COR-L47 (cell line): ENCODE data around the gene HIVEP3.
"Not testable (repeated sequence)": the region's sequence is repeated elsewhere in the genome, so short reads cannot be mapped to it uniquely, and the experiment has no call there.

Experiments
- DNase-seq: peaks from one replicate; lab custom pipeline; 2025; lab: John Stamatoyannopoulos, UW

HIVEP3 gene

DNA sequence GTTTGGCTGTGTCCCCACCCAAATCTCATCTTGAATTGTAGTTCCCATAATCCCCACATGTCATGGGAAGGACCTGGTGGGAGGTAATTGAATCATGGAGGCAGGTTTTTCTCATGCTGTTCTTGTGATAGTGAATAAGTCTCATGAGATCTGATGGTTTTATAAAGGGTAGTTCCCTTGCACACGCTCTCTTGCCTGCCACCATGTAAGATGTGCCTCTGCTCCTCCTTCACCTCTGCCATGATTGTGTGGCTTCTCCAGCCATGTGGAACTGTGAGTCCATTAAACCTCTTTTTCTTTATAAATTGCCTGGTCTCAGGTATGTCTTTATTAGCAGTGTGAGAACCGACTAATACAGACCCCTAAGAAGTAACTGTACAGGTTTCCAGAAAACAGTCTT lies 2.5 kb upstream of the HIVEP3 start:
- not testable (repeated sequence) for DNase-seq

DNA sequence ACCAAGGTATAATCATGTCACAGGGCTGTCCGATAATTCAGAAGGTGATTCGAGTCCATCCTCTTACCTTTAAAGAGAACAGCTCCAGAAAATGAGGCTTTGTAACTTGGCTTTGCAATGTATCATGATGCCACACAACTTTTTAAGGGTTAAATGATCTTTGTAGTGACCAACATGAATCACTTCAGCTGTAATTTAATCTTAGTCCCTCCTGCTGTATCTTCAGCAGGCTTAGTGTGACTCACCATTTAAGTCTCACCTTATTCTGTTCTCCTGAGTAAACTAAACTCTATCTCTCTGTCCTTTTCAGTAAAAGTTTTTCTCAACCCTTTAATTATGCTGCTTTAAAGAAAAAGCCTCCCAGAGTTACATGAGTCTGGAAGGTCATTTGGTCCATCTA lies 1.9 kb upstream of the HIVEP3 start:
- DNase-seq: no peak

DNA sequence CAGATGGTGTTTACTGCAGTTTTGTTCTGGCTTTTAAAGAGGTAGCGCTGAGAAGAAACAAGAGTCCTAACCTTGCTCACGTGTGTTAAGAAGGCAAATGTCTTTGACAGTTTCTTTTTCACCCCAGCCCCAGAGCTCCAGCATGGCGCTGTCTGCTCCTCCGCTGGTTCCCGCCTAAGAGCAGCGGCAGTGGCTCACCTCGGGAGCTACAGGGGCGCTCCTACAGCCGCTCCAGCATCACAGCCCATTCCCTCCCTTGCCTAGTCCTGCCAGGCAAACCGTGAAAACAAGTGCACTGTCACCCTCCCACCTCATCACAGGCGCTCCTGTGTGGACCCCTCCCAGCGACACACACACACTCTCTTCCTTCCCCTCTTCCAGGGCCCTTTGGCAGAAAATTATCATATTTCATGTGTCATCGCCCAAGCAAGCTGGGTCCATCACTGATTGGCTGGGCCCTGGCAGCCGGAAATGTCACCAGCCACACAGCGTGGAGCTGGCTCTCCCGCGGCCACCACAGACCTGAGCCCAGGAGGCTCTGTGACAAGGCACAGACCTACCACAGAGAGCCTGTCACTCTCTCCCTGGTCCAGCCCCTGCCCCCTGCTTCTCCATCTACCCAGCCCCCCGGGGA lies 1.2 kb upstream of the HIVEP3 start:
- peak; percentile 96 for DNase-seq

DNA sequence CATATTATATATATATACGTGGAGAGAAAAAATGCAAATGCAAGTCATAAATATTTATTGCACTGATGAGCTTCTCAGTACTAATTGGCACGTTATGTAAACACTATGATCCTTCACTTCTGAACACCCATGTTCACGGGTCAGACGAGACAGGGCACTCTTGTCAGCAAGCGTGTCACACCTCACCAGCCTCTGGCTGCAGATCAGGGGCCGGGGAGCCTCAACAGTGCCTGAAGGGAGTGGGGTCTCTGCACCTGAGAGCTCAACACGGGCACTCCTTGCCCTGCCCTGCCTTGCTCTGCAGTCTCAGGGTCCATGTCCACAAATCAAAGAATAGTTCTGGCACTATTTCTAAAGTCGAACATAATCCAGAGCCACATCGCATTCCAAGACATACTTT lies 409 bp upstream of the HIVEP3 start:
- no peak for DNase-seq

GRCh38 chr1:41917835-41918449 lies 780 bp downstream of the HIVEP3 start:
- peak; percentile 46 for DNase-seq

GRCh38 chr1:41917076-41917475 lies 1.6 kb downstream of the HIVEP3 start:
- DNase-seq: no peak

- DNase-seq: peak; percentile 55
Measured at GRCh38 chr1:41915786-41916571, 2.7 kb downstream of the HIVEP3 start.

- DNase-seq: no peak
Measured at GRCh38 chr1:41914516-41914915, 4.2 kb downstream of the HIVEP3 start.

- DNase-seq: no peak
Measured at GRCh38 chr1:41913014-41913413, 5.7 kb downstream of the HIVEP3 start.

DNA sequence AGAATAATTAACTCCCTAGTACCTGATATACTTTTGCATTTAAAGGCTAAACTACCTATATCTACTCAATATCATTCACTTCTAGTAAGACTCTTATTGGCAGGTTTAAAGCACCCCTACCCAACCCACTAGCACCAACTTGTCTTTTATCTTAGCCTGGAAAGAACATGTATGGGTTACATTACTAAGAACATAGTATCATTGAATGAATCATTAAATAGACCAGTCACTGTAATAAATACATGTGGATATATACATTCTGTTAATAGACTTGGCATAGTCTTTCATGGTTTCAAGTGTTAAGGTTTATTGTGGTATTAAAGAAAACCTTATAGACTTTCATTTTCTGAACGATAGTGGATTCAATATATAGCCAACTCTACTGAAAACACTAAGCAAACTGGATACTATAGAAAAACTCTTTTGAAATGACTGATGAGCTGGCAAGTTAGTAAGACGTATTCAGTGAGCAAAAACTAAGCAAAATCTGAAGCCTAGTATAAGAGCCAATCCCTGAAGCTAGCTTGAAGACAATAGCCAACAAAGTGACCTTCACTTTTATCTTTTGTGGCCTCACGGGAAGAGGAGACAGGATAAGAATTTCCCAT lies 10.3 kb downstream of the HIVEP3 start:
- DNase-seq: no peak

DNA sequence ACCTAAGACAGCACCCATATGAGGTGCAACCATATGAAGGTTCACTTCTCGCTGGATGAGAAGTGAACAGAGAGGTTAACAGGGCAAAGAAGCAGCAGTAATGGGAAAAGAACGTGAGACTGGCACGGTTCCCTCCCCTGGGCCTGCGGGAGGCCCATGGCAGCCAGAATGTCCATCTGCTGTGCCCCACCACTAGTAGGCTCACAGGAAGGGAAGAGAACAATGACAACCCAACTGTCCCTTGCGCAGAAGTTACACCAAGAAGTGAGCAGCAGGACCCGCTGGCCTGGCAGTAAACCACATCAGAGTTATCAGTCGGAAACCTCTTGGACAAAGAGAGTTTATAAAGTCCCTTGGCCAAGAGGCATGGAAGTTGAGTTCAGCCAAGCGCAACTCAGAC lies 11.3 kb downstream of the HIVEP3 start:
- DNase-seq: no peak

DNA sequence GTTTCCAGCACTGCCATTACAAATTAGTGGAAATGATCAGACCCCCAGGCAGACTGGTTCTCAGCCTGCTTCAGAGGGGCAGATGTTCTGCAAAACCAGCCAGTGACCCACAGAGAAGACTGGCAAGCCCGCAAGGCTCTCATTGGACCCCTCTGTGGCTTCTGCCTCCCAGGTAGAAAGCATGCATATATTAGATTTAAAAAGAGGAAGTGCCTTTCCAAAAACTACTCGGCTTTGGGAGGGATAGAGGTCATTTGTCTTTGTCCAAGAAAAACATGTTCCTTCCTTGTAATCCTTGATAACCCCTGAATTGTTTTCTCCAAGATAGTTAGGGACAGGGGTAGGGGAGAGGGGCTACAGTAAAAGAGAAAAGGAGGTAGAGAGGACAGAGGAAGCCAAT lies 11.8 kb downstream of the HIVEP3 start:
- DNase-seq: no peak

DNA sequence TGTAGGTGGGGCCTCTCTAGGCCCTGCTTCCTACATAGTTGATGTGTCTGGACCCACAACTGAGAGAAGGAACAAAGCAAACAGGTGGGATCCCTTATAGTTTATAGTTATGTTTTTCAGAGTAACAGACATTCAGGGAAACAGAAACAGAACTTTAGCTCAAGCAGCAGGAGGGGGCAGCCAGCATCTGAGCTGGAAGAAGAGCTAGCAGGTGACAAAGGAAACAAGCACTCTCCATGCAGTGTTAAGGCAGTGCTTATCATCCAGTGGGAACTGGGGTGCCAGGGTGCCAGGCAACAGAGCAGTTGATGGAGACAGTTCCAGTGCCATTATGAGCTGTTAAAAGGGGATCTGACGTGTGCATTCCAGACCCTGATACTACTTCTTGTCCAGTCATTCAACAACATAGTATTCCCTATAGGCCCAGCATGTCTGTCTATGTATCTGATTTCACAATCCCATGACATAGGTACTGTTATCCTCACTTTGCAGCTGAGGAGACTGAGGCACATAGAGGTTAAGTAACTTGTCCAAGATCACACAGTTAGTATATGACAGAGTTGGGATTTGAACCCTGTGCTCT lies 13.5 kb downstream of the HIVEP3 start:
- DNase-seq: no peak

GRCh38 chr1:41902664-41903063 lies 16.1 kb downstream of the HIVEP3 start:
- DNase-seq: no peak

- no peak for DNase-seq
Measured at GRCh38 chr1:41902159-41902577, 16.6 kb downstream of the HIVEP3 start.

DNA sequence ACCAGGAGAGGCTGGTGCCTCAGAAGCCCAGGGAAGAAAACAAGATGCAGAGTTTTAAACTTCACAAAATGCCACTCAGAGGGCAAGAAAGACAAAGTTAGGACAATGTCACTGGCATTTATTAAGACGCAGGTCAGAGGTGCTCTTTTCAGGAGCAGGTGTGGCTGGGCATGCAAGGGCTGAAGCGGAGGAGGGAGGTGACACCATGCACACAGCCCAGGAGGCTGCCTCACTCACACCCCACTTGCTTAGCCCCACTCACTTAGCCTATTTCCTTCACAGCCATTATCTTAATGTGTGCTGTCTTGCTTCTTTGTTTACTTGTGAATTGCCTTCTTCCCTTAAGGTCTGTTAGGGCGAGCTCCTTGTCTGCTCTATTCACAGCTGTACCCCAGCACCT lies 17.2 kb downstream of the HIVEP3 start:
- no peak for DNase-seq

DNA sequence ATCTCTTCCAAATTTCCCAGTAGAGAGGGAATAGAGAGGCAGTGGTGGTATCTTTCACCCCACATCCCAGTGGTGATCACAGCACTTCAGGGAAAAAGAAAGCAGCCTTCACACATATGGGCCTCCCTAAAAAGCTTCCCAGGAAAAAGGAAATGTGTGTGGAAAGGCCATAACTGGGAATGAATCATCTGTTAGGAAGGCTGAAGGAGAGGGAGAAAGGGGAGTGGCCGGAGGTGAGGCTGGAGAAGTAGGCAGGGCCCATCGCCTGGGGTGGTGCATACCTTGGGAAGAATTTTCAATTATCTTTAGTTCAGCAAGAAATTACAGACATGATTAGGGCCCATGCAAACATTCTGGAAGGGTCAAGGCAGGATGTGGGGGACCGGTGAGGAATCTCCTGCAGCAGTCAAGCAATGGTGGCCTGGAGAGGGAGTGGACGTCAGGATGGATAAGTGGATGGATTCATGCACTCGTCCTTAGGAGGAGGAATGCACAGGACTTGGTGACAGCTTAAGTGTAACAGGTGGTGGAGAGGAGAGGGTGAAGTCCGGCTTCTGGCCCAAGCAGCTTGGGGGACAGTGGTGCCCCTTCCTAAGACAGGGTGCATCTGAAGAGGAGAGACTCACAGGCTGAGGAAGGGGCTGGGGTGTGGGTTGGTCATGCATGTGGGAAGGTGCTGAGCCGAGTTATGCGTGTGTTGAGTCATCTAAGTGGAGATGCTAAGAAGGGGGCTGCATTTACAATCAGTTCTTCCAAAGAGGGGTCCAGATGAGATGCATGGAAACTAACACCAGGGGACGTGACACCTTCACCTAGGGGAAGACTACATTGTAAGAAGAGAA lies 17.9 kb downstream of the HIVEP3 start:
- DNase-seq: no peak

DNA sequence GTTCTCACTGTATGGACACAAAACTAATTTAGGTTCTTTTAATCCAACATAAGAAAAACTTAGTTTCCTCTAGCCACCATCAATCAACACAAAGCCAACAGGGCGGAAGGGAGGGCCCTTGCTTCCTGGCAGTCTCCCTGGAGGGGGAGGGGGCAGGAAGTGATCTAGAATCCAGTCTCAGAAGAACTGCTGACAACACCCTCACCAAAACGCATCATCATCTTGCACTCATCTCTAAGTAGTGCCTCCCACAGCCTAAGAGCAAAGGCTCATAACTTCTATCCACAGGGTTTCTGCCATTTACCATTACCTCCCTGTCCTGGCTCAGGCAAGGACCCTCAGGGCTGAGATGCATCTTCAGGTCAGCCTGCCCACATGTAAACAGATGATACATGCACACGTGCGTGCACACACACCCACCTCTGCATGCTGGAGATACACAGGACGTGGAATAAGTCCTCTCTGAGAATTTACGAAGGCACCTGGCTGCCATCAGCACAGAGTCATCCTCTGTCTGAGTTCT lies 20.5 kb downstream of the HIVEP3 start:
- no peak for DNase-seq

- DNase-seq: no peak
Measured at GRCh38 chr1:41895552-41895951, 23.2 kb downstream of the HIVEP3 start.

- no peak for DNase-seq
Measured at GRCh38 chr1:41894808-41895483, 23.8 kb downstream of the HIVEP3 start.
